MM.1S (cell line): Measurements from ENCODE around the gene STRN.

ENCODE experiments used
- EZH2 ChIP-seq: fragments of 300-600 bp; sonication (generic); optimal IDR thresholded peaks from 2 replicates; pipeline ENCODE3; 2017; ENCODE audit warnings: low read depth, mild to moderate bottlenecking, antibody characterized with exemption, low read length, mixed read lengths
- TF ChIP-seq, protein P1 (sequence below): fragments of 300-600 bp; sonication (generic); IDR thresholded peaks from 2 replicates; pipeline ENCODE4 v1.5.1; 2016; ENCODE audit warnings: antibody characterized with exemption, low read length, mixed read lengths

DNA sequence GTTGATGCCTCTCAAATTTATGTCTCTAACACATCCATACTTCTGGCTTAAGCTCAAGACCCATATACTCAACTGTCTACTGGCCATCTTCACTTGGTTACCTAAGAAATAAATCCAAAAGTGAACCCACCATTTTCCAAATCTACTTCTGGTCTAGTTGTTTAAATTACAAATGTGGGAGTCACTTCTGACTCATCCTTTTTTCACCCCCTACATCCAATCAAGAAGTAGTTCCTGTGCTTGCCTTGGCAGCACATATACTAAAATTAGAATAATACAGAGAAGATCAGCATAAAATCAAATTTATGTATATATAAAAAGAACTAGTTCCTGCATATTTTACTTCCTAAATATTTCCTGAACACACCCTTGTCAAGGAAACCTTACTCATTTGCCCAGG is 53.6 kb downstream of the STRN start:
- TF ChIP-seq, protein P1, sequence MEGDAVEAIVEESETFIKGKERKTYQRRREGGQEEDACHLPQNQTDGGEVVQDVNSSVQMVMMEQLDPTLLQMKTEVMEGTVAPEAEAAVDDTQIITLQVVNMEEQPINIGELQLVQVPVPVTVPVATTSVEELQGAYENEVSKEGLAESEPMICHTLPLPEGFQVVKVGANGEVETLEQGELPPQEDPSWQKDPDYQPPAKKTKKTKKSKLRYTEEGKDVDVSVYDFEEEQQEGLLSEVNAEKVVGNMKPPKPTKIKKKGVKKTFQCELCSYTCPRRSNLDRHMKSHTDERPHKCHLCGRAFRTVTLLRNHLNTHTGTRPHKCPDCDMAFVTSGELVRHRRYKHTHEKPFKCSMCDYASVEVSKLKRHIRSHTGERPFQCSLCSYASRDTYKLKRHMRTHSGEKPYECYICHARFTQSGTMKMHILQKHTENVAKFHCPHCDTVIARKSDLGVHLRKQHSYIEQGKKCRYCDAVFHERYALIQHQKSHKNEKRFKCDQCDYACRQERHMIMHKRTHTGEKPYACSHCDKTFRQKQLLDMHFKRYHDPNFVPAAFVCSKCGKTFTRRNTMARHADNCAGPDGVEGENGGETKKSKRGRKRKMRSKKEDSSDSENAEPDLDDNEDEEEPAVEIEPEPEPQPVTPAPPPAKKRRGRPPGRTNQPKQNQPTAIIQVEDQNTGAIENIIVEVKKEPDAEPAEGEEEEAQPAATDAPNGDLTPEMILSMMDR, result no peak
- TF ChIP-seq EZH2, result no peak
